ENCODE results near the gene OR4K14. TPM values are rescaled to one million over a fixed set of nuclear protein-coding genes. Genes with fewer than 3 reads are reported as not detected.

The OR4K14 gene
- total RNA-seq, 1 donor from 2014 or later, result not detected

- no peak for DNase-seq (ENCODE audit: low spot score in 2 of 2)
- Histone ChIP-seq H3K27me3 (no peaks in the 10 kb centered on the region), H3K27ac (no peak overlapping the region), H3K9me3 (no peaks in the 10 kb centered on the region), H3K4me1 (no peaks in the 10 kb centered on the region), H3K36me3 (no peaks in the 10 kb centered on the region), H3K4me3 (no peak overlapping the region)
- TF ChIP-seq, protein P1, sequence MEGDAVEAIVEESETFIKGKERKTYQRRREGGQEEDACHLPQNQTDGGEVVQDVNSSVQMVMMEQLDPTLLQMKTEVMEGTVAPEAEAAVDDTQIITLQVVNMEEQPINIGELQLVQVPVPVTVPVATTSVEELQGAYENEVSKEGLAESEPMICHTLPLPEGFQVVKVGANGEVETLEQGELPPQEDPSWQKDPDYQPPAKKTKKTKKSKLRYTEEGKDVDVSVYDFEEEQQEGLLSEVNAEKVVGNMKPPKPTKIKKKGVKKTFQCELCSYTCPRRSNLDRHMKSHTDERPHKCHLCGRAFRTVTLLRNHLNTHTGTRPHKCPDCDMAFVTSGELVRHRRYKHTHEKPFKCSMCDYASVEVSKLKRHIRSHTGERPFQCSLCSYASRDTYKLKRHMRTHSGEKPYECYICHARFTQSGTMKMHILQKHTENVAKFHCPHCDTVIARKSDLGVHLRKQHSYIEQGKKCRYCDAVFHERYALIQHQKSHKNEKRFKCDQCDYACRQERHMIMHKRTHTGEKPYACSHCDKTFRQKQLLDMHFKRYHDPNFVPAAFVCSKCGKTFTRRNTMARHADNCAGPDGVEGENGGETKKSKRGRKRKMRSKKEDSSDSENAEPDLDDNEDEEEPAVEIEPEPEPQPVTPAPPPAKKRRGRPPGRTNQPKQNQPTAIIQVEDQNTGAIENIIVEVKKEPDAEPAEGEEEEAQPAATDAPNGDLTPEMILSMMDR (IDR thresholded peaks at IDR 0.05), result no peak
- intact Hi-C loops (cut with DNase I), result no loop called here
Observed at GRCh38 chr14:20035449-20035848, 16.3 kb upstream of the OR4K14 start.

GRCh38 chr14:20031058-20031457 is 12.0 kb upstream of the OR4K14 start:
- intact Hi-C loops (cut with DNase I), result no loop called here
- no peaks in the 10 kb centered on the region for H3K4me1 ChIP-seq
- no peak overlapping the region for H3K4me3 ChIP-seq
- H3K9me3 ChIP-seq, result no peaks in the 10 kb centered on the region
- DNase-seq (ENCODE audit: low spot score in 2 of 2), result no peak
- TF ChIP-seq, protein P1 (IDR thresholded peaks at IDR 0.05), result no peak
- H3K27me3 ChIP-seq, result no peaks in the 10 kb centered on the region
- no peaks in the 10 kb centered on the region for H3K36me3 ChIP-seq
- H3K27ac ChIP-seq, result no peak overlapping the region

DNA sequence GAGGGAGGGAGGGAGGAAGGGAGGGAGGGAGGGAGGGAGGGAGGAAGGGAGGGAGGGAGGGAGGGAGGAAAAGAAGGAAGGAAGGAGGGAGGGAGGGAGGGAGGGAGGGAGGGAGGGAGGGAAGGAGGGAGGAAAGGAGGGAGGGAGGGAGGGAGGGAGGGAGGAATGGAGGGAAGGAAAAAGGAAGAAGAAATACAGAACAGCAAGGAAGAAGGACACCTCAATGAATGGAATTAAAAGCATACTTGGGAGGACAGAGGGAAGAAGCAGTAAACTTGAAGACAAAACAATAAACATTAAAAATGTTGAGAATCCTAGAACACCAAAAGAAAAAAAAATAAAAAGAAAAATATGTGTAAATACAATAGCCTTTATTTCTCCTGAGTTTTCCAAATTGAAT is 11.0 kb downstream of the OR4K14 start:
- no peak for DNase-seq (ENCODE audit: low spot score in 2 of 2)
- intact Hi-C loops (cut with DNase I), result no loop called here
- TF ChIP-seq, protein P1 (IDR thresholded peaks at IDR 0.05), result no peak
- Histone ChIP-seq H3K4me1 (no peaks in the 10 kb centered on the region), H3K4me3 (no peak overlapping the region), H3K9me3 (no peaks in the 10 kb centered on the region), H3K36me3 (no peaks in the 10 kb centered on the region), H3K27me3 (no peaks in the 10 kb centered on the region), H3K27ac (no peak overlapping the region)

- DNase-seq (ENCODE audit: low spot score in 2 of 2), result no peak
- TF ChIP-seq, protein P1 (IDR thresholded peaks at IDR 0.05), result no peak
- no peaks in the 10 kb centered on the region for H3K36me3 ChIP-seq
Observed at GRCh38 chr14:20002319-20002718, 16.8 kb downstream of the OR4K14 start.

DNA sequence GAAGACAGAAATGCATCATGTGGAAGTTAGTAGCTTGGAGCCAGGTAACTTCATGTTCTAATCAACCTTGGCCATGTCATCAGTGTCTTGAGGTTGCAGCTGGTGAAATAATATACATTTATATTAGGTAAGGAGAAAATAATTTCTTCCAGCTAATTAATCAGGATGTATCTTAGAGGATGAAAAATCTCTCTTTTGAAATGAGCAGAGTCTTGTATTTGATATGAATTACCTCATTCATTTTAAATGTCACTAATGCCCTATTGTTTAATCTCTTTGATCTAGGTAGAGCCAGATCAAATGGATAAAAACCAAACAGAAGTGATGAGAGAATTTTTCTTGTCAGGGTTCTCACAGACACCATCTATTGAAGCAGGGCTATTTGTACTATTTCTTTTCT is 17.2 kb downstream of the OR4K14 start, which contains the start of gene OR4Q2:
Gene OR4Q2 (plus strand): TSS at position 301 of the 400 bp plus-strand sequence.
- Histone ChIP-seq H3K9me3 (no peaks in the 10 kb centered on the region), H3K36me3 (no peaks in the 10 kb centered on the region), H3K27me3 (no peaks in the 10 kb centered on the region), H3K4me1 (no peaks in the 10 kb centered on the region), H3K4me3 (no peak within 1 kb of the TSS), H3K27ac (no peak within 1 kb of the TSS)
- TF ChIP-seq, protein P1 (IDR thresholded peaks at IDR 0.05), result no peak
- no peak for DNase-seq (ENCODE audit: low spot score in 2 of 2)
- intact Hi-C loops (cut with DNase I), result no loop called here

More at GRCh38 chr14:20002319-20002718, 16.8 kb downstream of the OR4K14 start:
- no peaks in the 10 kb centered on the region for H3K9me3 ChIP-seq
- intact Hi-C loops (cut with DNase I), result no loop called here
- H3K4me3 ChIP-seq, result no peak overlapping the region
- no peak overlapping the region for H3K27ac ChIP-seq
- no peaks in the 10 kb centered on the region for H3K27me3 ChIP-seq
- H3K4me1 ChIP-seq, result no peaks in the 10 kb centered on the region

DNA sequence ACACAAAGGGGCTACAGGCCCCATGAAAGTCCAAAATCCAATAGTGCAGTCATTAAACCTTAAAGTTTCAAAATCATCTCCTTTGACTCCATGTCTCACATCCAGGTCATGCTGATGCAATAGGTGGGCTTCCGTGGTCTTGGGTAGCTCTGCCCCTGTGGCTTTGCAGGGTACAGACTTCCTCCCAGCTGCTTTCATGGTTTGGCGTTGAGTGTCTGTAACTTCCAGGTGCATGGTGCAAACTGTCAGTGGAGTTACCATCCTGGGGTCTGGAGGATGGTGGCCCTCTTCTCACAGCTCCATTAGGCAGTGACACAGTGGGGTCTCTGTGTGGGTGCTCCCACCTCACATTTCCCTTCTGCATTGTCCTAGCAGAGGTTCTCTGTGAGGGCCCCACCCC is 25.7 kb downstream of the OR4K14 start:
- Histone ChIP-seq H3K9me3 (no peaks in the 10 kb centered on the region), H3K36me3 (no peaks in the 10 kb centered on the region), H3K27me3 (no peaks in the 10 kb centered on the region), H3K4me1 (no peaks in the 10 kb centered on the region), H3K4me3 (no peak overlapping the region), H3K27ac (no peak overlapping the region)
- no peak for DNase-seq (ENCODE audit: low spot score in 2 of 2)
- TF ChIP-seq, protein P1 (IDR thresholded peaks at IDR 0.05), result no peak
- intact Hi-C loops (cut with DNase I), result no loop called here

Data from ascending aorta (tissue), 2 donors.